Peyer's patch (tissue), 4 donors: ENCODE data around the gene TBX3. TPM values are rescaled to one million over a fixed set of nuclear protein-coding genes. Genes with fewer than 3 reads are reported as not detected.

Experiments
- DNase-seq, 3 donors: peaks; one replicate each; pipeline ENCODE4 v3.0.0-alpha.2; 2017 to 2019
- H3K27ac ChIP-seq, 4 donors: fragments of 200-600 bp; sonication (generic); one replicate each; pipeline ENCODE4 v1.5.1; 2016 to 2019
- H3K27me3 ChIP-seq, 2 donors: fragments of 200-600 bp; sonication (generic); one replicate each; pipeline ENCODE4 v1.5.1; 2019
- H3K36me3 ChIP-seq, 3 donors: fragments of 200-600 bp; sonication (generic); one replicate each; pipeline ENCODE4 v1.5.1; 2016 to 2019
- H3K4me1 ChIP-seq, 4 donors: fragments of 200-600 bp; sonication (generic); one replicate each; pipeline ENCODE4 v1.5.1; 2016 to 2019
- H3K4me3 ChIP-seq, 4 donors: fragments of 200-600 bp; sonication (generic); 1 replicate in 3 of 4; 2 replicates in 1 of 4; pipeline ENCODE4 v1.5.1; 2016 to 2019; ENCODE audit warnings: mild to moderate bottlenecking in 1 of 4
- H3K9me3 ChIP-seq, 4 donors: fragments of 200-600 bp; sonication (generic); one replicate each; pipeline ENCODE4 v1.5.1; 2016 to 2019; ENCODE audit warnings: mild to moderate bottlenecking in 1 of 4
- POLR2A ChIP-seq, 2 donors: fragments of 450-650 bp; IDR thresholded peaks; one replicate each; pipeline ENCODE4 v1.5.1; 2017; ENCODE audit warnings: antibody characterized with exemption in 2 of 2, mild to moderate bottlenecking in 2 of 2, moderate library complexity in 2 of 2
- total RNA-seq, 4 donors: library from RNA; depleted of rRNA; stranded (reverse); fragments of >200 nt; gene quantifications; one replicate each; pipeline ENCODE4 v1.1.0, GENCODE V29; 2016
- TF ChIP-seq, protein P1 (sequence below), 6 experiments: fragments of 450-650 bp in 4 of 6; fragments of 200-600 bp in 2 of 6; sonication (generic) in 1 of 6; IDR thresholded peaks; one replicate each; pipeline ENCODE4 v1.5.1; 2017 to 2019; ENCODE audit warnings: antibody characterized with exemption in 6 of 6, mild to moderate bottlenecking in 3 of 6, moderate library complexity in 1 of 6

TBX3 gene
- total RNA-seq, 4 donors from 2014 or later: 50.3 to 90.0 (median 80.2) TPM

DNA sequence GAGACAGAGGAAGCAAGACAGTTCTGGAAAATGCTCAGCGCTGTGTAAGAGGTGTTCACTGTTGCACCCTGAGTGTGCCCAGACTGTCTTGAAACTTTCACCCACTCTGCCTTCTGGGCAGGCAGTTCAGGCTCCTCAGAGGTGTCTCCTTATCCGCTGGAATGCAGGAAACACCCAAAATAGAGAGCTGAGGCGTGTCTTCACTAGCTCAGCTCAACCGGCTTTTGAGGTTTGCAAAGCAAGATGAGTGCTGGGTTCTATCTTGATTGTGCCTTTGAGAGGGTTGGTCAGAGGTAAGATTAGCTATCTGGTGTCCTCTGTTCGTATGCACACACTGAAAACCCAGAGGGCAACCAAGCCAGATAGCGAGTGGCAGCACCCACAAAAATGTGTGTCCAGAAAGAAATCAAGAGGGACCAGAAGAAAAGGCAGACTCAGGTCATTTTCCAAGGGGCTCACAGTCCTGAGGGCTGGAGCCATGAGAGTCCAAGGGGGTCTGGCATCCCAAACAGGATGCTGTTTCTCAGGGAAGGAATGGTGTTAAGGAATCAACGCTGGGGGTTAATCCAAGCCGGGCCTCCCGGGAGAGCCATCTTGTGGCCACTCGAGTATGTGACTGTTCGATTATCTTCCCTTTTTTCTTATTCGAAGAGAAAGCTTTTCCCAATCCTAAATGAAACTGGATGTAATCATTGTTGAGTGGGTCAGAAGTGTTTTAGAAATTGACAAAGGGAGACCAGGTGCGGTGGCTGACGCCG, 47.1 kb downstream of the TBX3 start:
- TF ChIP-seq, protein P1, sequence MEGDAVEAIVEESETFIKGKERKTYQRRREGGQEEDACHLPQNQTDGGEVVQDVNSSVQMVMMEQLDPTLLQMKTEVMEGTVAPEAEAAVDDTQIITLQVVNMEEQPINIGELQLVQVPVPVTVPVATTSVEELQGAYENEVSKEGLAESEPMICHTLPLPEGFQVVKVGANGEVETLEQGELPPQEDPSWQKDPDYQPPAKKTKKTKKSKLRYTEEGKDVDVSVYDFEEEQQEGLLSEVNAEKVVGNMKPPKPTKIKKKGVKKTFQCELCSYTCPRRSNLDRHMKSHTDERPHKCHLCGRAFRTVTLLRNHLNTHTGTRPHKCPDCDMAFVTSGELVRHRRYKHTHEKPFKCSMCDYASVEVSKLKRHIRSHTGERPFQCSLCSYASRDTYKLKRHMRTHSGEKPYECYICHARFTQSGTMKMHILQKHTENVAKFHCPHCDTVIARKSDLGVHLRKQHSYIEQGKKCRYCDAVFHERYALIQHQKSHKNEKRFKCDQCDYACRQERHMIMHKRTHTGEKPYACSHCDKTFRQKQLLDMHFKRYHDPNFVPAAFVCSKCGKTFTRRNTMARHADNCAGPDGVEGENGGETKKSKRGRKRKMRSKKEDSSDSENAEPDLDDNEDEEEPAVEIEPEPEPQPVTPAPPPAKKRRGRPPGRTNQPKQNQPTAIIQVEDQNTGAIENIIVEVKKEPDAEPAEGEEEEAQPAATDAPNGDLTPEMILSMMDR (IDR thresholded peaks at IDR 0.05): peak in 1 of 6 experiments; percentile 28
- no peak for TF ChIP-seq POLR2A (IDR thresholded peaks at IDR 0.05)
- H3K36me3 ChIP-seq: no peaks in the 10 kb centered on the region
- no peak for DNase-seq
- H3K9me3 ChIP-seq: no peaks in the 10 kb centered on the region
- H3K27me3 ChIP-seq: no peaks in the 10 kb centered on the region
- no peaks in the 10 kb centered on the region for H3K4me1 ChIP-seq
- no peak overlapping the region for H3K4me3 ChIP-seq
- H3K27ac ChIP-seq: no peak overlapping the region

DNA sequence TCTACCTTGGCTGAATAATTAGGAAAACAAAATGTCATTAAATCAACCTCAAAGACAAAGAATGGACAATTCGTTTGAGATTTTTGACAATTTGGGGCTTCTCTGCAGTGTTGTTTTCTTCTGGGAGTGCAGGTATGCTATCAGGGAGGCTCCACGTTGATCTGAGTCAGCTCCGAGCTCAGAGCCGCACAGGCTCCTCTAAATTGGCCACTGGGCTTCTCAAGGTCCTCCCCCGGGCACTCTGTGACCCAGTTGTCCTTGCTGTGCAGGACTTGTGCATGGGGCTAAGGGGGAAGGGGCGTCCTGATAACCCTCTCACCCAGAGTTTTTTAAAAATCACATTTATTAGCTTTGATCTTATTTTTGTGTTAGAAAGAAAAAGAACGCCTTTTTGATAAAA, 52.7 kb downstream of the TBX3 start:
- Histone ChIP-seq H3K4me3 (no peak overlapping the region), H3K4me1 (no peaks in the 10 kb centered on the region), H3K27ac (no peak overlapping the region), H3K27me3 (no peaks in the 10 kb centered on the region), H3K9me3 (no peaks in the 10 kb centered on the region), H3K36me3 (no peaks in the 10 kb centered on the region)
- no peak for TF ChIP-seq POLR2A (IDR thresholded peaks at IDR 0.05)
- TF ChIP-seq, protein P1 (IDR thresholded peaks at IDR 0.05): no peak
- DNase-seq: no peak

DNA sequence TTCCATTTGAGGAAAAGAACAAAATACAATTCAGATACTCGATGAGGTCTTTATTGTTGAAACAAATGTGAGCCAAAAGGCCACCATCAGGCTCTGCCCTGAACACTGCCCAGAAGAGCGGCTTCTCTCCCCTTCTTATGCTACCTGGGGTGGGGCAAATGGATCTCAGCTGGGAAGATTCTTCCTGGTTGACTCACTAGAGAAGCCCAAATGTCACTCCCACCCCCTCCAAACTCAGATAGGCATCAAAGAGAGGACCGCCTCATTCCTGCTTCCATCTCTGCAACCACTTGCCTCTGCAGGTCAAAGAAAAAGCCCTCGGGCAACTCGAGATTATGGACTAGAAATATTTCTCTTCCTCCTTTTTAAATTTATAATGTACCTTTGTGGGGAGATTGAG, 55.8 kb downstream of the TBX3 start:
- Histone ChIP-seq H3K27ac (no peak overlapping the region), H3K4me1 (no peaks in the 10 kb centered on the region), H3K27me3 (no peaks in the 10 kb centered on the region), H3K4me3 (no peak overlapping the region), H3K9me3 (no peaks in the 10 kb centered on the region), H3K36me3 (no peaks in the 10 kb centered on the region)
- no peak for DNase-seq
- TF ChIP-seq POLR2A (IDR thresholded peaks at IDR 0.05): no peak
- TF ChIP-seq, protein P1 (IDR thresholded peaks at IDR 0.05): no peak

DNA sequence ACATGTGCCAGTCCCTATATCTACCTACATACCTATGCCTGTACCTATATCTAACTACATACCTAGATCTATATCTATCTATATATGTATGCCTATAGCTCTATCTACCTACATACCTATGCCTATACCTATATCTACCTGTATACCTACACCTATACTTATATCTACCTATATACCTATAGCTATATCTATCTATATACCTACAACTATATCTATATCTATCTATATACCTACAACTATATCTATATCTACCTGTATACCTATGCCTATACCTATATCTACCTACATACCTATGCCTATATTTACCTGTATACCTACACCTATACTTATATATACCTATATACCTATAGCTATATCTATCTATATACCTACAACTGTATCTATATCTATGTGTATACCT, 56.6 kb downstream of the TBX3 start:
- no peaks in the 10 kb centered on the region for H3K36me3 ChIP-seq
- H3K4me1 ChIP-seq: no peaks in the 10 kb centered on the region
- no peak for TF ChIP-seq POLR2A (IDR thresholded peaks at IDR 0.05)
- TF ChIP-seq, protein P1 (IDR thresholded peaks at IDR 0.05): no peak

DNA sequence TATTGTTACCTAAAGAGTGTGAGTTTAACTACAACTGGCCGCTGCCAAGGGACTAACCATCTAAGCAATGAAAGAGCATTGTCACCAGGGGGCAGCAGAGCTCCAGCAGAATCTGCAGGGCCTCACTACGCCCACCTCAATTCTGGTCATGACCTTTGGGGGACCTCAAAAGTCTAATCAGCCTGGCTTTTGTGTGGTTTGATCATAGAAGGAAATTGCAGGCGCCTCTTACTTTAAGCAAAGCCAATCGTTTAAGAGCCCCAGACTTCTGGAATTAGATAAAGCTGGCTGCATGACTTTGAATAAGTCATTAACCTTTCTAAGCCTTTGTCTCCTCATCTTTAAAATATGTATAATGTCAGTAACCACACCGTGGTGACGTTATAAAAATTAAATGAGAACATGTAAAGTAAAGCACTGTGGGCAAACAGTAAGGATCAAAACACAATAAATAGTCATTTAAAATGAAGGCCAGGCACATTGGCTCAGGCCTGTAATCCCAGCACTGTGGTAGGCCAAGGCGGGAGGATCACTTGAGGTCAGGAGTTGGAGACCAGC, 58.6 kb downstream of the TBX3 start:
- DNase-seq: peak in 1 of 3 donors; percentile 79
- Histone ChIP-seq H3K4me3 (no peak overlapping the region), H3K36me3 (no peaks in the 10 kb centered on the region), H3K4me1 (no peaks in the 10 kb centered on the region), H3K27me3 (no peaks in the 10 kb centered on the region), H3K27ac (no peak overlapping the region), H3K9me3 (no peaks in the 10 kb centered on the region)
- TF ChIP-seq, protein P1 (IDR thresholded peaks at IDR 0.05): peak in 5 of 6 experiments; percentile 16 to 65 (median 62)
- TF ChIP-seq POLR2A (IDR thresholded peaks at IDR 0.05): no peak

More for the DNA sequence above, 56.6 kb downstream of the TBX3 start:
- Histone ChIP-seq H3K9me3 (no peaks in the 10 kb centered on the region), H3K4me3 (no peak overlapping the region), H3K27ac (no peak overlapping the region), H3K27me3 (no peaks in the 10 kb centered on the region)
- DNase-seq: no peak
